Ammon's horn (tissue), 1 donor: ENCODE measurements around the gene MRM1.

Experiments
- DNase-seq: peaks from one replicate; pipeline ENCODE4 v3.0.0-alpha.2; 2016; ENCODE audit warnings: low spot score

Gene MRM1

DNA sequence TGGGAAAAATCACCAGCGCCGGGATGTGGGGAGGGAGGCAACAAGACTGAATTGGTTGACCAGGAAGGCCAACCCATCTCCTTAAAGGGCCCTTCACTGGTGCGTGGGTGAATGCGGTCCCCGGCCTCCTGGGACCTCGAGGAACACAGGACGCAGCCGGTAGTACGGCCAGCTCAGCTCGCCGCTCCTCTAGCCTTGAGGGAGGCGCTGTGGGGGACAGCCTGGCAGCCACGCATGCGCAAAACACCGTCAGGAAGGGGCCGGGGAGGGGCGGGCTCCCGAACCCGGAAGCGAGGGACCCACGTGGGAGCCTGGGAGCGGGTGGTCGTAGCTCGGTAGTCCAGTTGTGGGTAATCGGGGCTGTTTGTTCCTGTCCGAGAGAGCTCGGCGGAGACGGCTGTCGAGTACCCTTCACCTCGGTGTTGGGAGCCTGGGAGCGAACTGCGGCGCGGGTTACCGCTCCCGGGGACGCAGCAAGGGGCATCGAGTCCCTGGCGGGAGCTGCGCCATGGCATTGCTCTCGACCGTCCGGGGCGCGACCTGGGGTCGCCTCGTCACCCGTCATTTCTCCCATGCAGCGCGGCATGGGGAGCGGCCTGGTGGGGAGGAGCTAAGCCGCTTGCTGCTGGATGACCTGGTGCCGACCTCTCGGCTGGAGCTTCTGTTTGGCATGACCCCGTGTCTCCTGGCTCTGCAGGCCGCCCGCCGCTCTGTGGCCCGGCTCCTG lies at the start of gene MRM1:
MRM1 (plus strand) TSS at position 281 of the 727 bp plus-strand sequence; CDS start at position 509, 228 bp downstream.
- peak; percentile 97 for DNase-seq

GRCh38 chr17:36553459-36553858 lies 47.9 kb upstream of the MRM1 start:
- no peak for DNase-seq

DNA sequence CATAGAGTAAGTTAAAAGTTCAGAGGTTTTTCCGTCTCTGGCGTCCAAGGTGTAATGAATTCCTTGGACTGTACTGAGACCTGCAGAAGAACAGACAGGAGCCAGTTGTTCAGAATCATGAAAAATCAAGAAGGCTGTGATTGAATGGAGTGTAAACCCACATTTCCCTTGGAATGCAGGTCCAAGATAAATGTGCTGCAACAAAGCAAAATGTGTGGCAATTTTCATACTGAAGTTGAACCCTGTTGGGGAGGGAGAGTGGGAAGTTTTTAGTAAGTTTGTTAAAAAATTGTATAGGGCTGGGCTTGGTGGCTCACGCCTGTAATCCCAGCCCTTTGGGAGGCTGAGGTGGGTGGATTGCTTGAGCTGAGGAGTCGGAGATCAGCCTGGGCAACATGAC lies 35.3 kb upstream of the MRM1 start:
- no peak for DNase-seq

- DNase-seq: no peak
Measured at GRCh38 chr17:36575028-36575427, 26.4 kb upstream of the MRM1 start.

GRCh38 chr17:36576793-36577192 lies 24.6 kb upstream of the MRM1 start:
- no peak for DNase-seq

DNA sequence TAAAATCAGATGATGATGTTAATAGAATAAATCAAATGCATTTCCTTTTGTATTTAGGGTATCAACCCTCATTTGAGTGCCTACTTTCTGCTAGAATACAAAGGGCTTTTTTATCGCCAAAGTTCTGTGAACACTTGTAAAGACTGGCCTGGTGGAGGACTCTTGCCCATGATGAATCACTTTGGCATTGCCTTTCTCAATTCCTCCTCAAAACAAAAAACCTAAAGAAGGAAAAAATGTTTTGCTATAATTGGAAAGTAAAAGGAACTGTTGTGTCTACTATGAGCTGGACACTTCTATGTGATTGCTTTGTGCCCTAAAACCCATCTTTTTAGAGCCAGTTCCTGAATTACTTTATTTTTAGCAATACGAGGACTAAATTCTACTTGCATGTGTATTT lies 22.7 kb upstream of the MRM1 start:
- no peak for DNase-seq

DNA sequence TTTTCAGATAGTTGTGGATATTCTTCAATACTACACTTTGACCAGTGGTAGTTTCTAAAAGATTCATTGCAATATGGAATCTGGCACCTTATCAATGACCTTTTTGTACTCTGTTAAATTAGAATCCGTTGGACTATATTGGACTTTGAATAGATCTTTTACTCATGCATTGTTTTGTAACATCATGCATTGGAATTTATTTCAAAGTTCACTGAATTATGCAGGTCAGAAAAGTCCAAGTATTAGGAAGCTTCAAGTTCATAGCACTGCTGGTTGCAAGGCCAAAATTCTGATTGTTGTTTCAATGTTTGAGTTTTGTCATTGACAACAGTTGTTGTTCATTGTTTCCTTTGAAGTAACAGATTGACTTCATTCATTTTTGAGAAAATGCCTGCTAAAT lies 17.6 kb upstream of the MRM1 start:
- DNase-seq: no peak

DNA sequence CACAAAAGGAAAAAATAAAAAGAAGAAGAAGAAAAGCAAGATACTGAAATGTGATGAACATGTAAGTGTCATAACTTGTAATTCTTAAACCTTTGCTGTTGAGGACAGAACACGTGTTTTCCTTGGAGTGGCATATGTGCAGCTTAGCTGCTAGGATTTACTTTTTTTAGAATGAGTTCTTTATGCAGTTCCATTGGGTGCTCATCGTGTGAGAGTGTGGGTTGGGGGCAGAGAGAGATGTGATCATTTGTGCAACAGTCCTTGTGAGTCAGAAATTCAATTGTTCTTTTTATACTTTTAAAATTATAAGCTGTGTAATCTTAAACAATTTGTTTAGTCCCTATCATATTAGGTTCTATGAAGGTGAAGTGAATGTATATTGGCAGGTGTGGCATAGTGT lies 15.2 kb upstream of the MRM1 start:
- peak; percentile 49 for DNase-seq

DNA sequence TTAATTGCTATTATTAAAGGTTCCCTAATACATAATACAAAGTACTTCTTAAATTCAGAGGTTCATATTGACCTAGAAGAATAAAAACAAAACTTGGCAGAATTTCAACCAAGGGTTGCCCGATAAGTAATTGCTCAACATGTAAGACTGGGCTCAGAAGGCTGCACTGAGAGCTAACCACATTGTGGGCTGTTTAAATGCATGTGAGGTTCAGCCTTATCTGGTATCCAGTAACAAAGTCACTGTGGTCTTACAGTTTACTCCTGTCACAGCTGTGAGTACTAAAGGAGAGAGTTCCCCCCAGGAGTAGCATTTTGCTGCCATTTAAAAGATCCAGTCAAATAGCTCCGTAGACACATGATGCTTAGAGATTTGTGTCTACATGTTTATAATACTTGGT lies 11.3 kb upstream of the MRM1 start:
- DNase-seq: no peak

DNA sequence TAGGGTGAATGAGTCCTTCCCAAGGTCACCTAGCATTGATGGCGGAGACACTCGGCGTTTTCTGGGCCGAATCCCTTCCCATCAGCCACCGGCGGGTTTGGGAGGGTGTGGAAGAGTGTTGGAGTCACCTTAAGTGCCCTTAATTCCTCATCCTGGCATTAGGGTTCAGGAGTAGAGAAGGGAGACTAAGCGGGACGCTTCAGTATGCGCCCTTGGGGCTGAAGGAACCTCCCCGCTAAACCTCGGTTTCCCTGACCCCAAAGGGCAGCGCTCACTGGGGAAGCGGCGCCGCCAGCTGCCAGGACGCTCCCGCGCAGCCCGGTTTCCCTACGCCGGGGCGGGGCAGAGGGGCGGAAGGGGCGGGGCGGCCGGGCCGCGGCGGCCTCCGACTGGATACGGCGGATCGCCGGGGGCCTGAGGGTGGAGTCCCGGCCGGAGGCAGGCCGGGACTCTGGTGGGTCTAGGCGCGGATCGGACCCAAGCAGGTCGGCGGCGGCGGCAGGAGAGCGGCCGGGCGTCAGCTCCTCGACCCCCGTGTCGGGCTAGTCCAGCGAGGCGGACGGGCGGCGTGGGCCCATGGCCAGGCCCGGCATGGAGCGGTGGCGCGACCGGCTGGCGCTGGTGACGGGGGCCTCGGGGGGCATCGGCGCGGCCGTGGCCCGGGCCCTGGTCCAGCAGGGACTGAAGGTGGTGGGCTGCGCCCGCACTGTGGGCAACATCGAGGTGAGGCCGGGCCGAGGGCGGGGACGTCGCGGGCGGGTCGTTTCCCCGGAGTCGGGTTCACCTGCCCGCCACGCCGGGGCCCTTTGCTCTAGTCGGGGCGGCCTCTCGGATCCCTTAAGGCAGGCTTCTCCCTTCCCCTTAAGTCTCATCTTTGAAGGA lies 9.7 kb upstream of the MRM1 start, which contains the start of gene DHRS11:
DHRS11 (plus strand) TSS at position 446 of the 882 bp plus-strand sequence; CDS start at position 577, 131 bp downstream.
- DNase-seq: peak; percentile 81

GRCh38 chr17:36592316-36592715 lies 9.1 kb upstream of the MRM1 start:
- DNase-seq: no peak

DNA sequence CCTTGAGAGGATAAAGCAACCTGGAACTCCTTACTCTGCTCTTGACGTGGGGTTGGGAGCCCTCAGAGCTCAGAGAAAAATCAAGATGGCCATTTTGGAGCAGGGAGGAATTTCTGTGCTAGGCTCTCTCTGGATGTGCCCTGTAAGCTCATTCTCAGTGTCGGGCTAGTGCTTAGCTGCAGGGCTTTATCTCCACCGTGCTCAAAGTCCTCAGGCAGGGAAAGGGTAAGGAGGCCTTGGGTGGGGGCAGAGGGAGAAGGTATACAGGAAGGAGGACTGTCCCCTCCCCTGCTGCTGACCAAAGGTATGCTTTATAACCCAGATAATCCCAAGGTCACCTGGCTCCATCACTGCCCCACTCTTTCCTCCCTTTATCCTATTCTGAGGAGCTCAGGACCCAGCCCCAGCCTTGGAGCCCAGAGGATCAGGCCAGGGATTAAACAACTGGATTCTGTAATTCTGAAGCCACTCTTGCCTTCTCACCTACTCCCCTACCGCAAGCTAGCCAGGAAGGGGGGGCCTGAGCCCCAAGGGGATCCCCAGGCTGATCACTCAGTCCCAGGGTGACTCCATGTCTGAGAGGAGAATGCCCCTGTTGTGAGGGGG lies 8.6 kb upstream of the MRM1 start:
- DNase-seq: no peak

- no peak for DNase-seq
Measured at GRCh38 chr17:36593656-36594316, 7.6 kb upstream of the MRM1 start.

- DNase-seq: no peak
Measured at GRCh38 chr17:36594626-36595401, 6.6 kb upstream of the MRM1 start.

DNA sequence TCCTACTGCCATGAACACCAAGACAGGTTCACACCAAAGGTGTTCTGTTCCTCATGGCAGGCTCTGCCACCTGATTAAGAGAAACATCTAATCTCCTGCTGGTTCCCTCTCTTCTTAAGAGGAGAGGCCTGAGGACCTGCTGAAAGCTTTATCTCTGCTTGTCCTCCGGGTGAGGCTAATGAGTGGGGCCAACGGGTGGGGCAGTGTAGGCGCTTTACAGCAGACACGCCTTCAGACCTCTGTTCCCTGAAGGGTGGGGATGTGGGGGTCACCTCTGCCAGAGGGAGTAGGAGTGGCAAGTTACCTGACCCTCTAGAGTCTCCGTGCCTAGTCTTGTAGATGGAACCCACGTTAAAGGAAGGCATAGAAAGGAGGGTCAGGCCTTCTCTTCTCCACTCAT lies 4.2 kb upstream of the MRM1 start:
- DNase-seq: no peak

- DNase-seq: no peak
Measured at GRCh38 chr17:36597866-36598777, 3.3 kb upstream of the MRM1 start.

DNA sequence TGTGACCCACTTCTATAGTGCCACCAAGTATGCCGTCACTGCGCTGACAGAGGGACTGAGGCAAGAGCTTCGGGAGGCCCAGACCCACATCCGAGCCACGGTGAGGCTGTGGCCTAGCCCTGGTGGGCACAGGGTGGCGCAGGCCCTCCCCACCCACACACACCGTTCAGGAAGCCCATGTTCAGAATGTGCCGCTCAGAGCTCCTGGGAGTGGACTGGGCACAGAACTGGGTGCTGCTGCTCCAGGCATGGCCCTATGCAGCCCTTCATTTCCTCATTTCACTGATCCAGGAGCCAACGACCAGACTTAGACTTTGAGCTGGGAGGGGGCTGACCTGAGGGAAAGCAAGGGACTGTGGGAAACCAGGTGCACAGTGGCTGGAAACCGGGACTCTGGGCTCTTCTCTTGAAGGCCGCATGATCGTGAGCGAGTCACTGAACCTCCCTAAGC lies 2.4 kb upstream of the MRM1 start:
- no peak for DNase-seq

GRCh38 chr17:36599546-36600250 lies 1.7 kb upstream of the MRM1 start:
- DNase-seq: no peak

DNA sequence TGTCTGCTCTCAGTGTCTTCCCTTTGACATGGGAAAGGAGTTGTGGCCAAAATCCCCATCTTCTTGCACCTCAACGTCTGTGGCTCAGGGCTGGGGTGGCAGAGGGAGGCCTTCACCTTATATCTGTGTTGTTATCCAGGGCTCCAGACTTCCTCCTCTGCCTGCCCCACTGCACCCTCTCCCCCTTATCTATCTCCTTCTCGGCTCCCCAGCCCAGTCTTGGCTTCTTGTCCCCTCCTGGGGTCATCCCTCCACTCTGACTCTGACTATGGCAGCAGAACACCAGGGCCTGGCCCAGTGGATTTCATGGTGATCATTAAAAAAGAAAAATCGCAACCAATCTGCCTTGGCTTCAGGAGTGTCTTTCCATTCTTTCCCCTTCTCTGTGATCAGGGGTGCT lies 918 bp upstream of the MRM1 start:
- DNase-seq: no peak

GRCh38 chr17:36600936-36601302 lies 464 bp upstream of the MRM1 start:
- no peak for DNase-seq
